Measurements from ENCODE around the gene COL4A6.
"Not testable (repeated sequence)": the region's sequence is repeated elsewhere in the genome, so short reads cannot be mapped to it uniquely, and the experiment has no call there.

Gene COL4A6

DNA sequence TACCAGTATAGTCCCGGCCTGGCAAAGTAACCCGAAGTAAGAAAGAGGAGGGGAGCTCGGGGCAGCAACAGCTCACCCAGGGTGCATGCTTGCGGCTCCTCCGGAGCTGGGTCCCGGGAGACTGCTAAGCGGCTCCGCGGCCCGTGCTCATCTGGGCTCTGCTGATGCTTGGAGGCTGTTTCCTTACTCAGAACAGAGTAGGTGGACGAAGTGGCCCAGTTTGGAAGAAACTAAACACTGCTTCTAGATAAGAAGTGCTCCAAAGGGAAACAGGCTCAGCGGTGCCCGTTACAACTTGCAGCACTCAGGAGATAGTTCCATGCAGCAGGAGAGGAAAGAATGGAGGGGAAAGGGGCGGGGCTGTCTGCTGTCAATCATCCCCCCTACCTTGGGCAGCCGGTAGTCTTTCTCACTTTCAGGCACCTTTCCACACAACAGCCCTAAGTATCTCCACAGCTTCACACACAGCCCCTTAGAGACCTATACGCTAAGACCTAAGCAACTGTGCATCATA, at the start of gene COL4A6:
Gene COL4A6, minus strand, starts transcription at position 313 of the 514 bp plus-strand sequence. Its CDS starts 226 bp downstream, at position 87.
- DNase-seq (ENCODE audit: low spot score): no peak

DNA sequence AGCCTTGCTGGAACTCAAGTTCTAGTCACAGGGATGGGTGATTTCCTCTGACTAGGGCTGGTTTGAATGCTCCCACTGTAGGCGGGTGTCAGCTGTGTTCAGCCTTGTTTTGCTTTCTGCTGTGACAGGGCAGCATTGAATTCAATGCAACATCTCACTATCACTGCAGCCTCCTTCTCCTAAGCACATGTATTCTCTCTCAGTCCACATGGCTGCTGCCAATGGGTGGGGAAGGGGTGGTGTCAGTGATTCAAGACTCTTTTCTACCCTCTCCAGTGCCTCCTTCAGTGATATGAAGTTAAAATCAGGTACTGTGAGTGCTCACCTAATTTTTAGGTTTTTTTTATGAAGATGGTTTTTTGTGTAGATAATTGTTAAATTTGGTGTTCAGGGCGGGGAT, 47.7 kb upstream of the COL4A6 start:
- DNase-seq (ENCODE audit: low spot score): no peak

DNA sequence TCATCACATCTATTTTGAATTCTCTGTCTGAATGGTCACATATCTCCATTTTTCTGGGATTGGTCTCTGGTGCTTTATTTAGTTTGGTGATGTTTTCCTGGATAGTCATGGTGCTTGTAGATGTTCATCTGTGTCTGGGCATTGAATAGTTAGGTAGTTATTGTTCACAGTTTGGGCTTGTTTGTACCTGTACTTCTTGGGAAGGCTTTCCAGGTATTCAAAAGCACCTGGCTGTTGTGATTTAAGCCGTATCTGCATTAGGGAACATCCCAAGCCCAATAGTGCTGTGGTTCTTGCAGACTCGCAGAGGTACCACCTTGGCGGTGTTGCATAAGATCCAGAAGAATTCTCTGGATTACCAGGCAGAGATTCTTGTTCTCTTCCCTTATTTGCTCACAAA, 46.0 kb upstream of the COL4A6 start:
- DNase-seq (ENCODE audit: low spot score): no peak

DNA sequence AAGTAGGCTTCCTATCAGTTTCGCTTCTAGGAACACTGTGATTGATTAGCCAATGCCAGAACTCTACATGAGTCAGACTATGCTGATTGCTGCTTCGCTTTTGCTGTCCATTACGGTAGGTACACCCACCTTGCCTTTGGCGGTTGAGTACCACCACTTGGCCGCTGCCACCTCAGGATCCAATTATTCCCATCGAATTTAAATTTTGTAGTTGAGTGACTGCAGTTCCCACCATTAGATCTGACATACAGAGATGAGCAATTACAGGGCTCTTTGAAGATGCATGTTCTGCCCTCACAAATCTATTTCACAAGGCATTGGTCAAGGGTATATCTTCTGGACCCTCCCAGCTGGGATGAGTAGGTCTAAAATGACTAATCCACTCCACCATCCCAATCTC, 43.3 kb upstream of the COL4A6 start:
- not testable (repeated sequence) for DNase-seq (ENCODE audit: low spot score)

DNA sequence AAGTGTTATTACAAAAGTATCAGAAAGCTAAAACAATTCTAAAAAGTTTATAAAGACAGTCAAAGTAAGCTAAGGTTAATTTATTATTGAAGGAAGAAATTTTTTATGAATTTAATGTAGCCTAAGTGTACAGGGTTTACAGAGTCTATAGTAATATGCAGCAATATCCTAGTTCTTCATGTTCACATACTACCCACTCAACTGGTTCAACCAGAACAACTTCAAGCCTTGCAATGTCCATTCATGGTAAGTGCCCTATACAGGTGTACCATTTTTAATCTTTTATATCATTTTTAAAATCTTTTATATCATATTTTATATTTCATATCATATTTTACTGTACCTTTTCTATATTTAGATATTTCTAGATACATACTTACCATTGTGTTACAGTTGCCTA, 35.8 kb upstream of the COL4A6 start:
- DNase-seq (ENCODE audit: low spot score): no peak

DNA sequence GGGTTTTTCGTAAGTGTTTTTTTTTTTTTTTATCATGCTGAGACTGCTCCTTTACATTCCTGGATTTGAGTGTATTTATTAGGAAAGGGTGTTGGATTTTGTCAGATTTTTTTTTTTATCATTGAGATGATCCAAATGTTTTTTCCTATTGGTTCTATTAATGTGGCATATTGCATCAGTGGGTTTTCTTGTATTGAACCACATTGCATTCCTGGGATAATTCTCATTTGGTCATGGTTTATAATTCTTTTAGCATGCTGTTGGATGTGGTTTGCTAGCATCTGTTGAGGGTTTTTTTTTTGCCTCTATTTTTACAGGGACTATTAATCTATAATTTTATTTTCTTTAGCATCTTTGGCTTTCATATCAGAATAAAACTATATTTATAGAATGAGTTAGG, 30.3 kb upstream of the COL4A6 start:
- DNase-seq (ENCODE audit: low spot score): no peak

DNA sequence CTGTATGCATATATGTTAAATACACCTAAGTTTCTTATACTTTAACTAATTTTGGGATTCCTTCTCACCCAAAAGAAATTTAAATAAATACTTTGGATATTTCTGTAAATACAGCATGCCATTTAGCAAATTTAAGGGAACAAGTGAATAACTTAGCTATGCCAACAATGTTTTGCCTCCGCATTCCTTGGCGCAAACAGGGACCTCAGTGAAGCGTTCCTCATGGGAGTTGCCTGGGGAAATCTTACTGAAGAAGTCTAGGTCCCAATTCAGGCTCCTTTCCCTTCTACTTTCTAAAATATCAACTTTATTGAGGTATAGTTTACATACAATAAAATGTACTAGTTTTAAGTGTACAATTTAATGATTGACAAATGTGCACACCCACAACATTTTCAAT, 26.4 kb upstream of the COL4A6 start:
- DNase-seq (ENCODE audit: low spot score): no peak

DNA sequence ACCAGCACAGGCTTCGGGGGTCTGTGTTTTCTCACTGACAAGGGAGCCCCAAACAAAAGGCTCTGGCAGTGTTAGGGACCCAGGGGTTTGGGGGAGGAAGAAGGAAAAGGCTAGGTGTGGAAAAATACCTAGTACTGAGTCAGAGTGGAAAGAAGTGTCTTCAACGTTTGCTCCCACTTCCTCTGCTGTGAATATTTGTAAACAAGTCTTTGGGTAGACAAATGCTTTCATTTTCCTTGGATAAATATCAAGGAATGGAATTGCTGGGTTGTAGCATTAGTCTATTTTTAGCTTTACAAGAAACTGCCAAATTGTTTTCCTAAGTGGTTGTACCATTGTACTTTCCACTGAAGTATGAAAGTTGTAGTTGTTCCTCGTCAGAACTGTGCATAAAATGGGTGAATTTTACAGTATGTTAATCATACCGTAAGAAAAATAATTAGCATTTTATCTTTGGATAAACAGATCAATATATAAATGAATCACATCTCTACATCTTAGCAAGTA, 18.8 kb upstream of the COL4A6 start:
- no peak for DNase-seq (ENCODE audit: low spot score)

DNA sequence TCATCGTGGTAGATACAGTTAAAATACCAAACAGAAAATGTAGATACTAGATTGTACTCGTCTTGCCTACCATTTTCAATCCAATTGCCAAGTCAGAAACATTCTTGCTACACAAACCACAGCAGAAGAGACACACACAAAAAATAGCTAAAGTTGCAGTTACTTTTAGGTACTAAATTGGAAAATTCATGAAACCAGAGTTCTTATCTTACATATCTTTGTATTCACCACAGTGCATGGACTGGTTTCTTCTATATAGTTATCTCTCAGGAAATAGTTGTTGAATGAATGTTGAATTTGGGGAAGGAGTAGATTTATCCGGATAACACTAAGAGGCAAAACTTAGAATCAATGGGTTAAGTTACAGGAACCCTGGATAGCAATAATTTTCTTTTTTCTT, 15.6 kb upstream of the COL4A6 start:
- no peak for DNase-seq (ENCODE audit: low spot score)

DNA sequence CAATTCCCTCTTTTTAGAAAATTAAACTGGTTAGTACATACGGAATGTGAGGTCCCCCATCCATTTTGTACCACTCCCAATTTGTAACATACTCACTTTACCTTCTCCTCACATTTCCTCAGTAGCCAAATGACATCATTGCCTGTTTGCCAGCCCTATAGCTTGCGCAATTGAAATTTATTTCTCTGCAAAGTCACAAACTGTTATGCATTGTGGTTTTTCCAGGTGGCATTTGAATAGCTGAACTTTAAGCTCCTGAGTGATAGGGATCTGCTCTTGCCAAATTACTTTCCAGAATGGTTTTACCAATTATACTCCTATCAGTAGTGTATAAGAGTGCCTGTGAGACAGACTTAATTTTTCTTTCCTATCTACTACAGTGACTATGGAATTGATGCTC, 9.1 kb upstream of the COL4A6 start:
- no peak for DNase-seq (ENCODE audit: low spot score)

DNA sequence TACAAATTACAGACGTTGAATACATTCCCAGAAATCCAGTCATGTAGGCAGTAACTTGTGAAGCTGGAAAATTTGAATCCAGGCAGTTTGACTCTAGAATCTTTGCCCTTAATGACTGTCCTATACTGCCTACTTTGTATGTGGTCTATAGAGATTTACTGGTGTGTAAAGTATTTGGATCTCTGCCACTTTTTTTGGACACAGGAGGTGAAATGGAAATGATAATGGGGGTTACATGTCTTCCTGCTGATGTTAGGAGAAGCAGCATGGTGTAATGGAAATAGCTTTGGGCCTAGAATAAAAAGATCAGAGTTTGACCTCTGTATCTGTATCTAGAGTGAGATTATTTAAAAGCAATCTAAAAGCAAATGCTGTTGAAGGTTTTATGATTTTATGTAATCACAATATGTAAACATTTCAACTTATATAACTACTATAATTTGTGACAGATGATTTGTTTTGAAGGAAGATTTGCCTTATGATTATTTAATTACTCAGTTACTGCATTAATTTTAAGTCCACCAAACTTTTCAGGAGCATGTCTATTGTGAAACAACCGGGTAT, 4.8 kb upstream of the COL4A6 start:
- no peak for DNase-seq (ENCODE audit: low spot score)

DNA sequence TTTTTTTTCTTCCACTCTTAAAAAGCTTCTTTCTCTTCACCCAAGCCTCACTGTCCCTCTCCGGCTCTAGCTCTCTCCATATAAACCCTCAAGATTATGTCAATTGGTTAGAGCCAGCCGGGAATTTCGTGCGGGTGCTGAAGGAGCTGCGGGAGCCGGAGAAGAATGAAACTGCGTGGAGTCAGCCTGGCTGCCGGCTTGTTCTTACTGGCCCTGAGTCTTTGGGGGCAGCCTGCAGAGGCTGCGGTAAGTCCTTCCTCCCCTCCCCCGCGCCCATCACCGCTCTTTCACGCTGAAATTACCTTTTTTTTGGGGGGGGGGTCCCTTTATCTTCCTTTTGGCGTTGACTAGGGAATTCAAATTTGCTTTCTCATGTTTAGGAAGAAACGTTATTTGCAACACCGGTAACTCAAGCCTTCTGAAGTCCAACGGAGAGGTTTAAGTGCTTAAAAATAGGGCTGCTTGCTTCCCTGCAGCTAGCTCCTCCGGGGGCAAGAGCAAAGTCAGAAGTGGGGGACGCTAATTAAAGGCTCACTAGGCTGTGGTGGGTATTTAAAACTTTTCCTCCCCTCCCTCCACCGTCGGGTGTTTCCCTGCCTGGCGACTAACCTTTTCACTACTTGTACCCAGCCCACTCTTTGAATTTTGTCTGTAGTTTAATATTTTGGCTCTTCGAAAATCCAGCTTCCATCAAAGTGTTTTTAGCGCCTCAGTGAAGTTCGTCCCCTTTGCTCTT, 1.9 kb upstream of the COL4A6 start:
- no peak for DNase-seq (ENCODE audit: low spot score)

DNA sequence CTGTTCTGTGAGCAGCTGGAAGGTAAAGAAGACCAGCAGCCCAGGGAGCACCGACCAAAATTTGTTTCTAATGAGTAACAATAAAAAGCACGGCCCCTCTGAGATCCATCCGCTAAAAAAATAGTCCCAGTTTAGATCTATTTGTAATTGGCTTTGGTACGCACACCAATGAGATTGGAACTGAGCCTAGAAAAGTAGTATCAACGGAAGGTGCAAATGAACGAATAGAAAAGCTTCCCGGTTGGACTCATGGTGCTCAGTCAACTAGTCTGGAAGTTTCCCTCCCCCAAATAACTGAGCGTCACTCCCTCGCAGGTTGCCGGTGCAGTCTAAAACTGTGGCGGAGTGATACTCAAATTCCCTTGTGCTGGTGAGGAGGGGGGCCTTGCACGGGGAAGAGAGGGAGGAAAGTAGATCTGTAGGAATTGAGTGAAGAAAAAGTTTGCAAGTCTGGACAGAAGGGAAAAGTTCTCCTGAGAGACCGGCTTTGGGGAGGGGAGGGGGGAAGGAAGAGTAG, 1.3 kb upstream of the COL4A6 start, which contains the start of gene COL4A5:
Gene COL4A5, plus strand, starts transcription at position 413 of the 517 bp plus-strand sequence. CDS start 288 bp downstream, outside the sequence.
- no peak for DNase-seq (ENCODE audit: low spot score)

DNA sequence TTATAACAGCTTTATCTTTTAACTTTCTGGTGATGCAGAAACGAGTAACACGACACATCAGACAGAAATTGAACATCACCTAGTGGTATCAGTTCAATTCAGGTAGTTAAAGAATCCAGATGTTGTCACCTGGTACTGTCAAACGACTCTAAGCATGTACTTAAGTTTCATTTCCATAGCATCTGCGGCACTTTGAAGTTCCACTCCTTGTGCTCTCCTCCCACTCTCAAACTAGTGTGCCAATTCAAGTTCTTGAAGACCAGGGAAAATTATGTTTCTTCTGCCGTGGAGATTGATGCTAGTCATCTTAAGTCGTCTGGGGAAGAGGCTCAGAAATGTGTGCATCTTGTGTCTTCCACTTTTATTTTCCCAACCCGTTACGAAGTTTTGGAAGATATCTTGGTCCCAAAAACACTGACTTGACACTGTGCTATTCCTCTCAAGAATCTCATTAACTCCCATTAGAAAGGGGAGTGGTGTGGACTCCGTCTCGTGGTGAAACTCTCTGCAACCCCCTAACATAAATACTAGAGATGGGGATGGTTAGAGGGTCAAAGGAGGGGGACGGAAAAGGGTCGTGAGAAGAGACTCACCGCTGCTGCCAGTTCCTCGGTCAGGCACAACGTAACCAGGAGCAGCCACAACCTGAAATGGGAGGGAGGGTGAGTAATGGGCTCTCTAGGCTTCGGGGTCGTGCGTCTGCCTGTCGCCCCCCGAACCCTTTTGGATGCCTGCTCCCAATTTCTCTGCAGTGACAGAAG, 693 bp downstream of the COL4A6 start:
- DNase-seq (ENCODE audit: low spot score): no peak

DNA sequence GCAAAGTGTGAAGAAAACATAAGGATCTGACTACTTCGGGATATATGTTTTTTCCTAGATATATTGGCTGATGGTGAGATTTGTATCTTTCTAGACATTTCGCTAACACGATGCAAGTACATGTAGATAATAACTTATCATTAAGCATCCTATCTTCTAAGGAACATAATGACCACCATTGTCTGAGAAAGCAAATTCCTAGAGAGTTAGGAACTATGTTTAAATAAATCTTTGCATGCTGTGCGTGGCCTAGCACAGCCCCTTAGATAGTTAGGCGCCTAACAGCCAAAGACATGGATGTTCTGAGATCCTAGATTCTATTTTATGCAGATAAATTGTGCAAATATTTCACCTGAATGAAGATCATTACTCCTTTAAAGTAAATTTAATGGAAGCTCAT, 3.0 kb downstream of the COL4A6 start:
- no peak for DNase-seq (ENCODE audit: low spot score)

DNA sequence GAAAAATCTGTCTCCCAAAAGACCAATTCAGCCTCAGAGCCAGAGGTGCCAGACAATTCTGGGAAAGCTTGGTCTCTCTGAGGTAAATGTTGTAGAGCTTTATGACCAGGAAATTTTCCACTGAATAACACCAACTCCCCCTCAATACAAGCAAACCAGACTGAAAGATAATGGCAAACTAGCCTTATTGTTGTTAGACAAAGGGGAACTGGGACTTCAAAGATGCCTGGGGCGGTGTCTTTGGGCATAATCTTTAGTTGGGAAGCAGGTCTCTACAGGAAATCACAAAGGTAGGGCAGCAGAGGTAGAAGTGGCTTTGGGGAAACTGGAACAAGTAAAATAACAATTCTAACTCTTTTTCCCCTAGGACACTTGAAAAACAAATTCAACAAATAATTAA, 12.0 kb downstream of the COL4A6 start:
- DNase-seq (ENCODE audit: low spot score): no peak

DNA sequence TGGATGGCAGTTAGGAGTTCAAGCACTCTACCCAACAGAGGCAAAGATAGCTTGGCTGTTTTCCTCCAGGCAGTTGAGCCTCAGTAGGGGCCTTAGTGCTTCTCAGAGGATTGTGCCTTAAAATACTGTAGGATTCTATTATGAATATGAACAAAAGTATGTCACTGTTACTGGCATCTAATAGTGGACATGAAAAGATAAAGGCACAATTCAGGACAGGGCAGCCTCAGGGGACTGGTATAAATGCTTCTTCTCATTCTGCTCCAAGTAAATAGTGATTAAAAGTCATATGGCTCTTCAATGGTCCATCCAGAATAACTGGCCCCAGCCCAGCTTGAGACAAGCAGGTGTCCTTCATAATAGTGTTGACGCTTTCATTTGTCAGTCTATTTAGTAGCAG, 17.7 kb downstream of the COL4A6 start:
- no peak for DNase-seq (ENCODE audit: low spot score)

DNA sequence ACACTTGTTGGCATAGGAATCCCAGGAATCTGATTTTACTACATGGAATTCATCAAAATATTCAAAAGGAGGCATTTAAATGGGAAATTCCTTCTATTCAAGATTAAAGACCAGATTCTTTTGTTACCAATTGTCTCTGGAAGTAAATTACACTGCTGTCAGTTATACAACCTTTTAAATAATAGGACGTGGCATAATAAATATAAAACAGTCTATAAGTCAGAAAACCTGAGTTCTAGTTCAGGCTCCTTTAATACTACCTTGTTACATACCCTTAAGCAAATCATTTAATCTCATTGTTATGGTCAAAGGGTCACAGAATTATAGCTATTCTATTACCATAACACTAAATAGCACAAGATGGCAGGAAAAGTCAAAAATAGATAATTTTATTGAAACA, 18.8 kb downstream of the COL4A6 start:
- no peak for DNase-seq (ENCODE audit: low spot score)

DNA sequence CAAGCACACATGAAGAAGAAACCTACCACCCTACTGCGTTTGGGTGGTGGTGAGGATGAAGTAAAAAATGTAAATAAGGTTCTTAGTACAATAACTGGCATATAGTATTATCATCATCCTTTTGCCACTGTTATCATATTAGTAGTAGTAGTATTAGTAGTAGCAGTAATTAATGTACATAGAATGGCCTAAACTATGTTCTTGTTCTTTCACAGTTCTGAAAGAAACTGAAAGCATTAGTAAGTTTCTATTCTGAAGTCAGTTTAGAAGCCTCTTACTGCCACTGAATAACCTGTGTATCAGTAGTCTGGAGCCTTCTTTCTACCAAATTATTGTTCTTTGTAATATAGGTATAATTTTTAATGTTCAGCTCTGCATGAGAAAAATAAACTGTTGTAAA, 21.0 kb downstream of the COL4A6 start:
- DNase-seq (ENCODE audit: low spot score): no peak

DNA sequence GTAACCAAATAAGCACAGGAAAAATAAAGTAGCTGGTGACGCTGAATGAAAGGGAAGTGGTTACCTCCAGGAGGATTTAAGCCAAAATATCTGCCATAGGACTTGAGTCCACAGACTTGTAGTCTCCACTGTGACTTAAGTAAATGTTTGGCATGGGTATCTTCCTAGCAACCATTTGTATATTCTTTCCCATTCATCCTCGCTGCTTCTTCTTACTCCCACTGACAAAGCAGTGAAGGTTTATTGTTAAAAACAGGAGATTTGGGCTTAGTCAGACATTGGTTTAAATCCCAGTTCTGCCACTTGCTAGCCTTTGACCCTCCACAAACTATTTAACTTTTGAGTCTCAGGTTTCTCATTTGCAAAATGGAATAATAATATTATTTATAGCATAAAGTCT, 22.3 kb downstream of the COL4A6 start:
- DNase-seq (ENCODE audit: low spot score): no peak

DNA sequence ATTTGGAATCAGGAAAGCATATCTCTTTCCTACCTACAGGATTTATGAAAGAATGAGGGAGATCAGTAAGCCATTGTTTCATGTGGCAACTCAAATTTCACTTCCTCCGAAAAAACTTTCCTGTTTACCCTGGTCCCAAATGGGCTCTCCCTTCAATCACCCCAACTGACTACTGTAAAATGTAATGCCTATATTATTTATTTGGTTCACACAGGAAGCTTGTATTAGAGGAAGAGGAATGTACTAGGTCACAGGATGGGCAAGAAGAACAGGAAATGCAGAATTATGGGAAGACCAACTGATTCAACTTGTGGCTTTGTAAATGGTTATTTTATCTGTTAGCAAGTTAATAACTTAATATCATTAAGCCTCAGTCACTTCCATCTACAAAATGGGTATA, 23.1 kb downstream of the COL4A6 start:
- no peak for DNase-seq (ENCODE audit: low spot score)

DNA sequence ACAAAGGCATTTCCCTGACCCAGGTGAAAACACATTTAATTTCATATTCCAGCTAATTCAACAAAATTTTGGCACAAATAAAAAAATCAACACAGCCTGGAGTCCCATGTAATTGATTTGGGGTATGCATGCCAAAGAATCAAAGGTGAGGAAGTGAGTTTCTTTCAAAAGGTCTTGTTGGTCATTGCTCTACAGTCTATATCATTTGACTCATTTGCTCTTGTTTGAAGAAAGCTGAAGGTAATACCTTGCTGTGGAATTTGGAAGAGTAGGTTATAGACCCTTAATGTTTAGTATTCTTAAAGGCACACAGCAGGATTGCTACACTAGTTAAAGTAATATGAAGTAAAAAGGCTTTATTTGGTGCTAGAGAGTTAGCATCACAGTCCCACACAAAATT, 25.4 kb downstream of the COL4A6 start:
- DNase-seq (ENCODE audit: low spot score): no peak
